ENCODE measurements around the gene SLC35B1.

GRCh38 chr17:49730785-49731434 lies 23.1 kb upstream of the SLC35B1 start:
- TF ChIP-seq, protein P1, sequence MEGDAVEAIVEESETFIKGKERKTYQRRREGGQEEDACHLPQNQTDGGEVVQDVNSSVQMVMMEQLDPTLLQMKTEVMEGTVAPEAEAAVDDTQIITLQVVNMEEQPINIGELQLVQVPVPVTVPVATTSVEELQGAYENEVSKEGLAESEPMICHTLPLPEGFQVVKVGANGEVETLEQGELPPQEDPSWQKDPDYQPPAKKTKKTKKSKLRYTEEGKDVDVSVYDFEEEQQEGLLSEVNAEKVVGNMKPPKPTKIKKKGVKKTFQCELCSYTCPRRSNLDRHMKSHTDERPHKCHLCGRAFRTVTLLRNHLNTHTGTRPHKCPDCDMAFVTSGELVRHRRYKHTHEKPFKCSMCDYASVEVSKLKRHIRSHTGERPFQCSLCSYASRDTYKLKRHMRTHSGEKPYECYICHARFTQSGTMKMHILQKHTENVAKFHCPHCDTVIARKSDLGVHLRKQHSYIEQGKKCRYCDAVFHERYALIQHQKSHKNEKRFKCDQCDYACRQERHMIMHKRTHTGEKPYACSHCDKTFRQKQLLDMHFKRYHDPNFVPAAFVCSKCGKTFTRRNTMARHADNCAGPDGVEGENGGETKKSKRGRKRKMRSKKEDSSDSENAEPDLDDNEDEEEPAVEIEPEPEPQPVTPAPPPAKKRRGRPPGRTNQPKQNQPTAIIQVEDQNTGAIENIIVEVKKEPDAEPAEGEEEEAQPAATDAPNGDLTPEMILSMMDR (conservative IDR thresholded peaks at IDR 0.05; ENCODE audit: low read depth, low read length): no peak
- TF ChIP-seq POLR2A (IDR thresholded peaks at IDR 0.05; ENCODE audit: low read depth, low read length): no peak
